Fibroblast of skin of left quadriceps (primary cell): ENCODE results near the gene ASF1B.
A peak's percentile ranks its signal among the peaks of the same experiment; 100 is the strongest.
"Not testable (repeated sequence)": the region's sequence is repeated elsewhere in the genome, so short reads cannot be mapped to it uniquely, and the experiment has no call there.

Experiments
- DNase-seq, 2 experiments: peaks; one replicate each; pipeline ENCODE4 v3.0.0-alpha.2; 2013; ENCODE audit warnings: low read depth in 2 of 2

ASF1B gene

DNA sequence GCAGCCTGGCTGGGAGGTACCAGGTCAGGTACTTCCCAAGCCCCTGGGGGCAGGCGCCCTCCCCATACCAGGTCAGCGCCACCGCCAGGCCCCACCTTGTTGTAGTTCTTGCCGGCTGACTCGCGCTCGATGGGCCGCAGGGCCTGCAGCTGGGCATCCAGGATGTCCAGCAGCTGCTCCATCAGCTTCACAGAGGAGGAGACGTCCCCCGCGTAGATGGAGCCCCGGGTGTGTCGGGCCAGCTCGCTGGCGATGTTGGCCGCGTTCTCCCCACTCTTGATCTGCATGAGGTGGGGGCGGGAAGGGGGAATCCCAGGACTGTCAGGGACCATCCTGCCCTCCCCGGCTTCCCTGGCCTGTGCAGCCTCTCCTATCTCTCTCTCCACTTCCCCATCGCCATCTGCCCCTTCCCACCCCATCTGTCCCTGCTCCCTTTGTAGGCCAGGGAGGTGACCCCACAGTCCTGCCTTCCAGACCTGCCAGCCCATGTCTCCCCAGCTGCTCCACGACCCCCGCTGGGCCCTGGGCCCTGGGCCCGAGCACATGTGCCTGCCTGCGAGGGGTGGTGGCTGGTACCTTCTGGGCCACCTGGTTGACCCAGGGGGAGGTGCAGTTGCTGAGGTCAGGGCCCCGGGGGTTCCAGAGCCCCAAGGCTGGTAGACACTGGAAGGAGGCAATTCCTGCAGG lies 23.8 kb upstream of the ASF1B start:
- no peak for DNase-seq

DNA sequence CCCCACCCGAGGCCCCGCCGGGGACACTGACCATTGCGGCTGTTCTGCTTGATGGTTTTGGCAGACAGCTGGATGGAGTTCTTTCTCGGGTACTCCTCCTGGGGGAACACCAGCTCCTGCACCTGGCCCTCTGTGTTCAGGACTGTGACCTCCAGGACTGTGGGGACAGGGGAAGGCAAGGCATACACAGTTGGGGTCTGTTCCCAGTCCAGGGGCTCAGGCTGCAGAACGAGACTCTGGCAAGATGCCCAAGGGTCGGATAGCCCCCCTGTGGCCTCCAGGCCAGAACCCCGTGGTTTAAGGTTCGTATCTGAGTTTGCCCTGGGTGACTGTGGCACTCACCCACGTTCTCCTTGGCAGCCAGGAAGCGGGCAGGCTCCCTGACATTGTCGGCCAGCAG lies 22.7 kb upstream of the ASF1B start:
- no peak for DNase-seq

DNA sequence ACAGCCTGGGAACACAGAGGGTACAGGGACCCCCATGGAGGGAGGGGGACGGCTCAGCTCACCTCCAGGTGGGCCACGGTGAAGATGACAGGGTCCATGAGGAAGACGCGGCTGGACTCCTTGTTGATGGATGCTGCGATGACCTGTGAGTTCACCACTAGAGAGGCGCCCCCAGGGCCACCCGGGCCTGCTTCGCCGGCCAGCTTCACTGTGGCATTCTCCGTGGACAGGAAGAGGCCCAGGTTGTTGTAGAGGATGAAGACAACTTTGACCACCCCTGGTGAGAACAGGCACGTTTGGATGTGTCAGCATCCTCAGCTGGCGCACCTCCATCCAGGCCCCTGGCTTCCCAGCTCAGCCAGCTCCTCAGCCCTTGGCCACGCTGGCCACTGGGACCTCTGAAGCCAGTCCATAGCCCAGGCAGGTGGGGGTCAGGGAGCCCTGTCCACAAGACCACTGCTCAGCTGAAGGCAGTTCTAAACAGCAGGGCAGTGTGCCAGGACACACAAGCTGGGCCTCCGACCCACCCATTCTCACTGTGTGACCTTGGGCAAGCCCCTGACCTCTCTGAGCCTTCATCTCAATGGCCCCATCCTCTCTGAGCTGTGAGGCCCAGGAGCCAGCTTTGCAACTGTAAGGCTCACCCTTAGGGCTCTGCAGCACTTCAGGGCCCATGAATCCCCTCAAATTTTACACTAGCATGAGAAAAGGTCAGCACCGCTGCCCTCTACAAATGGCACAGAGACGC lies 22.1 kb upstream of the ASF1B start:
- no peak for DNase-seq

DNA sequence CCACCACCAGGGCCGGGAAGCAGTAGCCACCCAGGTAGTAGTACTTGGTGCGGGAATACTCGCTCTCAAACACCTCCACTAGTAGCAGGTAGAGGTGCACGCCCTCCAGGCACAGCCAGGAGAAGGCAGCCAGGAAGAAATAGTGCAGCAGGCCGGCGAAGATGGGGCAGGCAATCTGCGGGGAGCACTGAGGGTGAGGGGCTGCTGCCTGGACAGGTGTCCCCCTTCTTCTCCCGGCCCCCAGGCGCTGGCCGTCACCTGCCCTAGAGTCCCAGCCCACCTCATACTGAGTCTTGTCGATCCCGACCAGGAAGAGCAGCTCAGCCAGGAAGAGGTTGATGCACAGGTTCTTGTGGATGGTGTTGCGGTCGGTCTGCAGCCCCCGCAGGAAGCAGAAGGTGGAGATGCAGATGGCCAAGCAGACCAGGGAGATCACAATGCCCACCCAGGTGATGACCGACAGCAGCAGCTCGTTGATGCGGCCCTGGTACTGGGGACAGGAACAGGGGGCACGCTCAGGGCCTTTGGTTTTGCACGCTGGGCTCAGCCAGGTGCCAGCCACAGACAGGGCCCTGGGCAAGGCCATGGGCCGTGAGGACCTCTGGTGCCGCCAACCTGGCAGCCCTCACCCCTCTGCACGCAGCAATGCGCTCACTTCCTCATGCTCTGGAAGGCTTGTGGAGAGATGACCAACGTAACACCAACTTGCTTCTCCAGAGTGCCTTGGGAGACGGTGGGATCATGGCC lies 20.8 kb upstream of the ASF1B start:
- no peak for DNase-seq

DNA sequence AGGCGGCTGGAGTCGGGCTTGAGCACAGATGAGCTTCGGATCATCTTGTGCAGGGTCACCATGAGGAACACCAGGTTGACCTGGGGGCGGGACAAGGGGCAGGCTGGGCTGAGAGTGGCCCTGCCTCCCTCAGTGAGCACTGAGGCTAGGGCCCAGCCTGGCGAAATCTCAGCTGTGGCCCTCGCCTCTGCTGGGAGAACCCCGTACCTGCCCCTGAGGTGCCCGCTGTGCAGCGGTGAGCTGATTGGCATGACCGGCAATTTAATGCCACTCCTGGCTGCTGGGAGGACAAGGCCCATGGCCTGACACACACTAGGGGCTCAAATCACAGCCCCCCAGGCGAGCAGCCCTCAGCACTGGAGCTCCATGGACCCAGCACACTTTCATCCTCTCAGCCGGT lies 19.7 kb upstream of the ASF1B start:
- DNase-seq = no peak

DNA sequence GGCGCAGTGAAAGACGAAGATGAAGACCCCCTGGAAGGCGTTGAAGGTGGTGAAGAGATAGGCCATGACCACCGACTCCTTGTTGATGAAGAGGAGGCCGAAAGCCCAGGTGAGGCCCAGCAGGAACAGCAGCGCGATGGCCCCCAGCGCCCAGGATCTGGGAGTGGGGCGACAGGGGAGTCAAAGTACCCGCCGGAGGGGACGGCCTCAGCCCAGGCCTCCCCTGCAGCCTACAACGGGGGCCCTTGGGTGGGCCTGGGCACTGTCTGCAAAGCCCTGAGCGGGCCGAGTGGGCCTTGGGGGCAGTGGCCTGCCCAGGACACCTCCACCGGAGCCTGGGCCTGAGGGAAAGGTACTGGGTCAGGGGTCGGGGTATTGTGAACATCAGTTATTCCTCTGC lies 19.0 kb upstream of the ASF1B start:
- DNase-seq = no peak

DNA sequence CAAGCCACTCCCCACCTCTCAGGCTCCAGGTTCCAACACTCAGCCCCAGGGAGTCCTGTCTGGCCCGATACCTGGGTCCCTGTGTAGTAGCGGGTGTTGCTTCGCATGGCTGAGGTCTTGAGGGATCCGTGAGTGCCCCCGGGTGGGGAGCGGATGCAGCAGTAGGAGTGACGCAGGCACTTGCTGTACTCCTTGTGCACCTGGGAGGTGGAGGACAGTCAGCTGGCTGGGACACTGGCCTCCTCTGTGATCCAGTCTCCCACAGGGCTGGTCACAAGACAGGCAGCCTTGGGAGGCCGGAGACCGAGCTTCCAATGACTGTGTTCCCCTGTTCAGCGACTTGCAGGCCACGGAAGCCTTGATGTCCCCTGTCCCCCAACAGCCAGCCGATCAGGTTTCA lies 16.3 kb upstream of the ASF1B start:
- no peak for DNase-seq

DNA sequence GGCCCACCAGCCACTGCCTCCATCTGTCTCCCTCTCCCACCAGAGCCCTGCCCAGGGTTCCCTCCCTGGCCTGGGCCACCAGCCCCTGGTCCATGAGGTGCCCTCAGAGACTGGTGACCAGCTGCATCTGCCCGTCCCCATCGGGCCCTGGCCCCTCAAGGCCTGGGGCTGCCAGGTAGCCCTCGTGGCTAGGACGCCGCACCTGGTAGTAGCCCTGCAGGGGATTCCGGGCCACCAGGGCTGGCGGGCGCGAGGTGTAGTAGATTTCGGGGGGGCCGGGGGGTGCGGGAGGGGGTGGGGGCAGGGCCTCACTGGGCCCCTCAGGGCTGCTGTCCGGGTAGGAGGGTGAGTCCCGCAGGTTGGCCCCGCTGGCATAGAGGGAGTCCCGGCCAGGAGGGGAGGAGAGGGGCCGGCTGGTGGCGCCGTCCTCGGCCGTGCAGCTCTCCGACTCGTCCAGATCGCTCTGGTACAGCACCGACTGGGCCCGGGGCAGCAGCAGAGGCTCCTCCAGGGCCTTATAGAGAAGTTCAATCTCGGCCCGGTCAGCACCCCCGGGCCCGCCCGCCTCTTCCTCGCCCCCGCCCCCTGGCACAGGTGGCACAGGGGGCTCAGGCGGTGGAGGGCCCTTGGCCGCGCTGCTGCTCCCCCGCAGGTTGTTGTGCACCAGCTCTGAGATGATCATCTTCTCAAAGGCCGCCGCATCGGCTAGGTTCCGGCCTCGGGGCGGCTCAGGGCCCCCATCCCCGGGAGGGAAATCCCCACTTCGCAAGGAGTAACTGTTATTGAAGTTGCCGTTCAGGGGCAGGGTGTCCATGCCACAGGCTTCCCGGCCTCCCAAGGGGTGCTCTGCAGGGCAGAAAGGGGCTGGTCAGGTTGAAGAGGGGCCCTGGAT lies 14.6 kb upstream of the ASF1B start:
- DNase-seq = no peak

DNA sequence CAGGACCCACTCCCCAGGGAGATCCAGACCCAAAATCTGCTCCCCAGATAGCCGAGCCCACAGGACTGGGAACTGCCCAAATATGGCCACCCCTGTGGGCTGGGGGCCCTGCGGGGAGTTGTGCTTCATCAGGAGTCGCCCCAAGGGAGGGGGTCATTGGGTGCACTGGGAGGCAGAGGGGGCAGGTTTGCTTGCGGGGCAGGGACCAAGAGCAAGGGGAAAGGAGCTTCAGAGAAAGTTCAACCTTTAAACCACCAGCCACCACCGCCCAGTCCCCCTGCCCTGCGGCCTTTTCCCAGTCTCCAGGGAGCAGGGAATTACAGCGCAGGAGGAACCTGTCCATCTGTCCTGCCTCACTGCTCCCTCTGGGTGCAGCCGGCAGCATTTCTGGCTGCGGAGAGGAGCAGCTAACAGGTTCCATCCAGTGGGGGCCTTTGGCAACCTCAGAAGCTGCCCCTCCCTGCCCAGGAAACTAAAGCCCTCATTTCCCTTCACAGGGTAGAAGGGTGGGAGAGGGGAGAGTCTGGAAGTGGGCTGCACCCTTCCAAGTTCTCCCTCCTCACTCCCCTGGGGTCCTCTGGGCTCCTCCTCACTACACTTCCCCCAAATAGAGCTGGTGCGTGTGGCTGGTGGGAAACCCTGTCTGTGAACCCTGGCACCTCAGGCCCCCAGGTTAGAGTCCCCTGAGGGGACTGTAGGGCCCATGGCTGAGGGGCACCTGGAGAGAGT lies 13.8 kb upstream of the ASF1B start:
- no peak for DNase-seq

DNA sequence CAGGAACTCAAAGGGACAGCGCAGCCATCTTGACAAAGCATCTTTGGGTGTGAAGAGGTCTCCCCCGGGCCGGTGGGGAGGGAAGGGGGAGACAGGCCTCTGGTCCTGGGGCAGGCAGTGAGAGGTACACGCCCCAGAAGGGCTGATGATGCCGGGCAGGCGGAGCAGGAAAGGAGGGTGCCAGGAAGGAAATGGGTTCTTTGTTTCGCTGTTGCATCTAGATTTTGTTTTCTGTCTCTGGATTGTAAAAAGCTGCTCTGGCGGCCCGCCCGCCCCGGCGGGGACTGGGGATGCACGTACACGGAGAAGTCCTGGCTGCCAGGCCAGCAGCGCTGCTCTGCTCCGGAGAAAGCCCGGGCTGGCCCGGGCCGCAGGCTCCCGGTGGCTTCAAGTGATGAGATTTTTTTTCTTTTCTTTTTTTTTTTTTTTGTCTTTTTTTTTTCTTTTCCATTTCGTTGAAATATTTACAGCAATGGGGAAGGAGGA lies 13.2 kb upstream of the ASF1B start:
- DNase-seq = peak; percentile 9 to 11

DNA sequence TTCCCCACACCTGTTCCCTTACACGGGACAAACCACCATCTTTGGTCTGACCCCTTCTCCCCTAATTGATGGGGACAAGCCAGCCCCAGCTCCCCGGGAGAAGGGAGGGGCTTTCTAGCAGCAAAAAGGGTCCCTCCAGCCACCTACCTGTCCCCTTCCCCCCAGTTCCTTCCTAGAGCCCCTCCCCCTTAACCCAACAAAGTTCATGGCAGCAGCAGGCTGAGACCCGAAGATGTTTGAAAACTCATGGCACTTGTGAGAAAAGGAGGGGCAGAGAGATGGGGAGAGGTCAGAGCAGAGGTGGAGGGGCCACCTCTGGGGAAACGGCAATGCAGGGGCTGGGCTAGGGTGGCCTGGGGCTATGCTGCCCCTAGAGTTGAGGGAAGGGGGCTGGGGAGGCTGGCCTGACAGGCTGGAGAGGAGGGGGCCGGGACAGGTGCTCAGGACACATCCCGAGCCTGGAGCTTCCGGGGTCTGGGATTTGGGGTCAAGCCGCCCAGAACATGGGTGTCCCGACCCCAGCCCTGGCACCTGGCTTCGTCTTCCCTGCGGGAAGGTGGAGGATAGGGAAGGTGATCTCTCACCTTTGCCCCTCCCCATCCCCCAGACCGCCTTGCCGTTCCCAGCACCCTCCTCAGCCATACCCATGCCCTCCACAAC lies 12.5 kb upstream of the ASF1B start:
- DNase-seq = no peak

DNA sequence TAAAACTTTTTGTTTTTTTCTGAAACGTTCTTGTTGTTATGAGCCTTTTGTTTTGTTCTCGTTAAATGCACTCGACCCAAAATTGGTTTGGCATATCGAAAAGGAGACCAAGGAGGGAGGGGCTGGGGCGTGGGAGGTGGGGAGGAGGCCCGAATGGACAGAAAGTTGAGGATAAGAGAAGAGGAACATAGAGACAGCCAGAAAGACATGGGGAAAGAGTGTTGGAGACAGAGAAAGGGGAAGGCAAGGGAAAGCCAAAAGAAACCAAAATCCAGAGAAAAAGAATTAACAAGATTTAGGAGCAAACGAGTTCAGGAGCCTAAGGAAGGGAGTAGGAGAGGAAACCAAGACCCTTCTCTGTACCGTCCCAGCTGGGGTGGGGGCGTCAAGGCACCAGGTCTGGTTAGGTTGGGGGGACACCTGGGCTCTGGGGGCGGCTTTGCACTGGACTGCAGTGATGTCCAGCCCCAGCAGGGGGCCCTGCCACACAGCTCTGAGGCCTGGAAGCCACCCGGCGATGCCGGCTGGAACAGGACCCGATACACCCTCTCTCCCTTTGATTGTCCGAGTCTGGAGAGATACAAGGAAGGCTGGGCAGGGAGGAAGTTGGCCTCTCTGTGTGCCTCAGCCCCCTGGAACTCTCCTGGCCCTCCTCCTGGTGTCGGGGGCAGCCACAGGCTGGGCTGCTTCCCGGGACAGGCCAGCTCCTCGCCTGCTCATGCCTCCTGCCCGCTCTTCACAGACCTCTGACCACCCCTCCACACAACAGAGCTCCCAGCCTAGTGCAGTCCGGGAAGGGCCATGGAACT lies 11.6 kb upstream of the ASF1B start:
- DNase-seq = peak; percentile 17 to 24

DNA sequence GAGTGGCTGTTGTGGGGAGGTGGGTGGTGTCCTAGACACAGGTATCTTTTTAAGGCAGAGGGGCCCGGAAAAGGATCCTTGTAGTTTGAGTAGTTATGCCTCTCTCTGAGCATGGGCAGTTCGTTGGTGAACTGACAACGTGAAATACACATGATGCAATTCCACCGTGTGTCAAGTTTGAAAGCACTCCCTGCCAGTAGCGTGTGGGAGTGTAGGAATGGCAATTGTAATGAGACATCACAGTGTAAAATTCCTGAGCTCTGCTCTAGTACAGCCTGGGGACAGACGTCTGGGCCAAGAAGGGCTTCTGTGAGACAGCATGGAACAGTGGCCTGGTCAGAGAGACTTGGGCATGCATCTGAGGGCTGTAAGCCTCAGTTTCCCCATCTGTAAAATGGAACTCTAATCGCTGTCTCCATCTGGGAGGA lies 10.4 kb upstream of the ASF1B start:
- DNase-seq = peak; percentile 50 to 55

DNA sequence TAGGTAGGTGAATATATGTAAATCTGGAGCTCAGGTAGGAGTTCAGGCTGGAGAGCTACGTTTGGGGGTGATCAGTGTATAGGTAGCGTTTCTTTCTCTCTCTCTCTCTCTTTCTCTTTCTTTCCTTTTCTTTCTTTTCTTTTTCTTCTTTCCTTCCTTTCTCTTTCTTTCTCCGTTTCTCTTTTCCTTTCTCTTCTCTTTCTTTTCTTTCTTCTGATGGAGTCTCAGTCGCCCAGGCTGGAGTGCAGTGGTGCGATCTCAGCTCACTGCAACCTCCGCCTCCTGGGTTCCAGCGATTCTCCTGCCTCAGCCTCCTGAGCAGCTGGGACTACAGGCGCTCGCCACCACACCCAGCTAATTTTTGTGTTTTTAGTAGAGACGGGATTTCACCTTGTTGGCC lies 9.8 kb upstream of the ASF1B start:
- DNase-seq = not testable (repeated sequence)

DNA sequence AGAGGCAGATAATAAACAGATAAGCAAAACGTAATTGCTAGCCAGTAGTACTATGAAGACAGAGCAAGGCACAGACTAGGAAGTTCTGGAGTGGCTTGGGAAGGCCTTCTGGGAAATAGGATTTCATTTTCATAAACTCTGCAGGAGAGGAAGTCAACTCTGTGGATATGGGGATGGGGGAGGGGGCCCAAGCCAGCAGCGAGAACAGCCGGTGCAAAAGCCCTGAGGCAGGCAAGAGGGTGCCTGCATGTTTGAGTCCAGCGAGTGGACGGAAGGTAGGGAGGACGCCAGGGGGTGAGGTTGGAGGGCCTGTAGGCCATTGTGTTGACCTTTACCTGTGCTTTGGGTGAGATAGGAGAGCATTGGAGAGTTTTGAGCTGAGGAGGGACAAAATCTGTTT lies 9.0 kb upstream of the ASF1B start:
- DNase-seq = no peak

DNA sequence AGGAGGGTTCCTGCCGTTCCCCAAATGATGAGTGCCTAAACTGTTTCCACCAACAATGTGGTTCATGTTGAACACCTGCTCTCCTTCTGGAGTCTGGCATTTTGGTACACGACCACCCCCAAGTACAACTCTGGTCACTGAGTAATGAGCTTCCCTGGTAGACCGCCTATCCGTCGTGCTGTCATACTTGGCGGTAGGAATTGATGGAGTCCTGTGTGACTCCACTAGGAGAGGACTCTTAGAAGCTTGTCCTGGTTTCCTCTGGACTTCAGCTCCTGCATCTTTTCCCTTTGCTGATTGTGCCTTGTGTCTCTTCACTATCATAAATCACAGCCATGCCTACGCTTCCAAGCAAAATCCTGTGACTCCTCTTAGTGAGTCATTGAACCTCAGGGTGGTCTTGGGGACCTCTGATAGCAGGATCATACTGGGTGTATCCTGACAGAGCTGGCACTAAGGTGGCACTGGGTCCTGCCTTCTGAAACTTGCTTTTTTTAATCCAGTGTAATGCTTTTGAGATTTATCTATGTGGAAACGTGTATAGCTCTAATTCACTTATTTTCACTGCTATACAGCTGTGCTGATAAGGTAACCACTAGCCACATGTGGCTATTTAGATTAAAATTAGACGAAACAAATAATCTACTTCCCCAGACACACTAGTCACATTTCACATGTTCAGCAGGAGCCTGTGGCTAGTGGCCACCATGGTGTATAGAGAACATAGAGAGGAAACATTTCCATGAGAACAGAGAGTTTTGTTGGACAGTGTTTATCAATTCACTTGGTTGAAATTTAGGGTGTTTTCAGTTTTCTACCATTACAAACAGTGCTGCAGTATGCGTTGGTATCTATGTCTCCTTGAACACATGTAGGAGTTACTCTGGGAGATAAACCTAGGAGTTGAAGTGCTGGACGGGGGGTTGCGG lies 6.1 kb upstream of the ASF1B start:
- DNase-seq = no peak

DNA sequence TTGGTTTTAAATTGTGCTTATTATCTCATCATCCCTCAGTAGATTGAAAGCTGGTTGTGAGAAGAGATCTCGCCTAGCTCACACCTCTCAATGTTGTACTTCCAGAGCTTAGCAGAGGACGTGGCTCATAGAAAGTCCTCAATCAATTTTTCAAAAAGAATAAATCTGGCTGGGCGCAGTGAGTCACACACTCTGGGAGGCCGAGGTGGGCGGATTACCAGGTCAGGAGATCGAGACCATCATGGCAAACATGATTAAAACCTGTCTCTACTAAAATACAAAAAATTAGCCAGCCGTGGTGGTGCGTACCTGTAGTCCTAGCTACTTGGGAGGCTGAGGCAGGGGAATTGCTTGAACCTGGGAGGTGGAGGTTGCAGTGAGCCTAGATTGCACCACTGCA lies 4.7 kb upstream of the ASF1B start:
- no peak for DNase-seq

DNA sequence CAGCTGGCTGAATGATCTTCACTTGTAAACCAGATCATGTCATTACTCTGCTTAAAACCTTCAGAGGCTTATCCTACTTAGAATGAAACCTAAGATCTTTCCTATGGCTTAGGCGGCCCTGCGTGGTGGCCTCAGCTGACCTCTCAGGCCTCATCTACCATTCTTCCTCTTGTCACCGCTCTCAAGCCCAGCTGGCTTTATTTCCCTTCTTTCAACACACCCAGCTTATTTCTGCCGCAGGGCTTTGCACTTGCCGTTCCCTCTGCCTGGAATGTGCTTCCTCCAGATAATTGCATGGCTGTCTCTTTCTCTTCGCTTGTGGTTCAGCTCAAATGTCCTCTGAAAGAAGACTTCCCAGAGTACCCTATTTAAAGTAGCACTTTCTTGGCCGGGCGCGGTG lies 3.6 kb upstream of the ASF1B start:
- DNase-seq = no peak
